22Rv1 (cell line): ENCODE measurements around the gene KRTAP10-9.
"Not testable (repeated sequence)": the region's sequence is repeated elsewhere in the genome, so short reads cannot be mapped to it uniquely, and the experiment has no call there.

ENCODE experiments used
- ZFX ChIP-seq: fragments of 450-650 bp; IDR thresholded peaks from 2 replicates; pipeline ENCODE4 v1.6.1; 2017; ENCODE audit warnings: antibody characterized with exemption, borderline replicate concordance
- TF ChIP-seq, protein P1 (sequence below): fragments of 450-650 bp; IDR thresholded peaks from 2 replicates; pipeline ENCODE4 v1.5.1; 2017; ENCODE audit warnings: mild to moderate bottlenecking

DNA sequence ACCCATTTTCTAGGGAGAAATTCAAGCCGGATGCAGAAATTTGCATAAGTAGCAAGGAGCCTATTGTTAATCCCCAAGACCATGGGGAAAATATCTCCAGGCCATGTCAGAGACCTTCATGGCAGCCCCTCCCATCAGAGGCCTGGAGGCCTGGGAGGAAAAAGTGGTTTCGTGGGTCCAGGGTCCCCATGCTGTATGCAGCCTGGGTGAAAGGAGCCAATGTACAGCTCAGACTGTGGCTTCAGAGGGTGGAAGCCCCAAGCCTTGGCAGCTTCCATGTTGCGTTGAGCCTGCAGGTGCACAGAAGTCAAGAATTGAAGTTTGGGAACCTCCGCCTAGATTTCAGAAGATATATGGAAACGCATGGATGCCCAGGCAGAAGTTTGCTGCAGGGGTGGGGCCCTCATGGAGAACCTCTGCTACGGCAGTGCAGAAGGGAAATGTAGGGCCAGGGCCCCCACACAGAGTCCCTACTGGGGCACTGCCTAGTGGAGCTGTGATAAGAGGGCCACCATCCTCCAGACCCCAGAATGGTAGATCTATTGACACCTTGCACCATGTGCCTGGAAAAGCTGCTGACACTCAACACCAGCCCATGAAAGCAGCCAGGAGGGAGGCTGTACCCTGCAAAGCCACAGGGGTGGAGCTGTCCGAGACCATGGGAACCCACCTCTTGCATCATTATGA lies 16.6 kb upstream of the KRTAP10-9 start:
- TF ChIP-seq, protein P1, sequence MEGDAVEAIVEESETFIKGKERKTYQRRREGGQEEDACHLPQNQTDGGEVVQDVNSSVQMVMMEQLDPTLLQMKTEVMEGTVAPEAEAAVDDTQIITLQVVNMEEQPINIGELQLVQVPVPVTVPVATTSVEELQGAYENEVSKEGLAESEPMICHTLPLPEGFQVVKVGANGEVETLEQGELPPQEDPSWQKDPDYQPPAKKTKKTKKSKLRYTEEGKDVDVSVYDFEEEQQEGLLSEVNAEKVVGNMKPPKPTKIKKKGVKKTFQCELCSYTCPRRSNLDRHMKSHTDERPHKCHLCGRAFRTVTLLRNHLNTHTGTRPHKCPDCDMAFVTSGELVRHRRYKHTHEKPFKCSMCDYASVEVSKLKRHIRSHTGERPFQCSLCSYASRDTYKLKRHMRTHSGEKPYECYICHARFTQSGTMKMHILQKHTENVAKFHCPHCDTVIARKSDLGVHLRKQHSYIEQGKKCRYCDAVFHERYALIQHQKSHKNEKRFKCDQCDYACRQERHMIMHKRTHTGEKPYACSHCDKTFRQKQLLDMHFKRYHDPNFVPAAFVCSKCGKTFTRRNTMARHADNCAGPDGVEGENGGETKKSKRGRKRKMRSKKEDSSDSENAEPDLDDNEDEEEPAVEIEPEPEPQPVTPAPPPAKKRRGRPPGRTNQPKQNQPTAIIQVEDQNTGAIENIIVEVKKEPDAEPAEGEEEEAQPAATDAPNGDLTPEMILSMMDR = not testable (repeated sequence)
- not testable (repeated sequence) for TF ChIP-seq ZFX
